NB4 (cell line): ENCODE data around the gene C1orf174.

ENCODE experiments used
- POLR2A ChIP-seq: IDR thresholded peaks from 2 replicates; pipeline ENCODE4 v1.6.1; 2011; ENCODE audit warnings: mild to moderate bottlenecking; ENCODE audit not compliant: insufficient read length; ENCODE audit errors: extremely low read depth
- TF ChIP-seq, protein P1 (sequence below): IDR thresholded peaks from one replicate; pipeline ENCODE4 v1.5.1; 2012; ENCODE audit warnings: low read depth, low read length
- TF ChIP-seq, protein P2 (sequence below): IDR thresholded peaks from 2 replicates; pipeline ENCODE4 v1.6.1; 2011; ENCODE audit warnings: low read depth, low read length

DNA sequence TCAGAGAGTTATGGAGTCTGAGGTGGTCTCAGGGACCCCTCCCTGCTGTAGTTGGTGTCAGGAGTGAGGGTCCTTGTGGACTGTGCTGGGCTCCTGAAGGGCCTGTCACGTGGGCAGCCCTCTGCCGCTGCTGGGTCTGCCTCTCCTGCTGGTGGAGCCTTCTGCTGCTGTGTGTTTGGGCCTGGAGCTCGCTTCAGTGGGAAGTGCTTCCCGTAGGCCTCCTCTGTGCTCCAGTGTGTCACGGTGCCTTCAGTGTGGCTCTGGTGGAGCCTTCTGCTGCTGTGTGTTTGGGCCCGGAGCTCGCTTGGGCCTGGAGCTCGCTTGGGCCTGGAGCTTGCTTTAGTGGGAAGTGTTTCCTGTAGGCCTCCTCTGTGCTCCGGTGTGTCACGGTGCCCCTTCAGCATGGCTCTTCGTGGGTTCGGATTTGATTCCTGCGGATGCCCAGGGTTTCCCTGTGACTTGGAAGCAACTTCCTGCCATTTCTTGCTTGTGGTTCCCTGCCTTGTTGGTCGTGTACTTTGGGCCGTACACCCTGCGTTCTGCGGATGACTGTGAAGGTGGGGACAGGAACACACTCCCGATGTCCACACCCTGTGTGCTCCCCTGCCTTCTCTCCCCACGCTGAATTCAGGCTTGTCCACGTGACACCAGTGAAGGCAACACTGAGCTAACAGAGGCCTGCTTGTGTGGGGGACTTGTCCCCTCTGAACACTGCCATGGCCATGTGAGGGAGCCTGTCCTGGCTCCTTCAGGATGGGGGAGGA, 19.5 kb downstream of the C1orf174 start:
- TF ChIP-seq, protein P1, sequence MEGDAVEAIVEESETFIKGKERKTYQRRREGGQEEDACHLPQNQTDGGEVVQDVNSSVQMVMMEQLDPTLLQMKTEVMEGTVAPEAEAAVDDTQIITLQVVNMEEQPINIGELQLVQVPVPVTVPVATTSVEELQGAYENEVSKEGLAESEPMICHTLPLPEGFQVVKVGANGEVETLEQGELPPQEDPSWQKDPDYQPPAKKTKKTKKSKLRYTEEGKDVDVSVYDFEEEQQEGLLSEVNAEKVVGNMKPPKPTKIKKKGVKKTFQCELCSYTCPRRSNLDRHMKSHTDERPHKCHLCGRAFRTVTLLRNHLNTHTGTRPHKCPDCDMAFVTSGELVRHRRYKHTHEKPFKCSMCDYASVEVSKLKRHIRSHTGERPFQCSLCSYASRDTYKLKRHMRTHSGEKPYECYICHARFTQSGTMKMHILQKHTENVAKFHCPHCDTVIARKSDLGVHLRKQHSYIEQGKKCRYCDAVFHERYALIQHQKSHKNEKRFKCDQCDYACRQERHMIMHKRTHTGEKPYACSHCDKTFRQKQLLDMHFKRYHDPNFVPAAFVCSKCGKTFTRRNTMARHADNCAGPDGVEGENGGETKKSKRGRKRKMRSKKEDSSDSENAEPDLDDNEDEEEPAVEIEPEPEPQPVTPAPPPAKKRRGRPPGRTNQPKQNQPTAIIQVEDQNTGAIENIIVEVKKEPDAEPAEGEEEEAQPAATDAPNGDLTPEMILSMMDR: no peak
- TF ChIP-seq POLR2A: no peak
- TF ChIP-seq, protein P2, sequence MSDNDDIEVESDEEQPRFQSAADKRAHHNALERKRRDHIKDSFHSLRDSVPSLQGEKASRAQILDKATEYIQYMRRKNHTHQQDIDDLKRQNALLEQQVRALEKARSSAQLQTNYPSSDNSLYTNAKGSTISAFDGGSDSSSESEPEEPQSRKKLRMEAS: no peak
